HCT116 (cell line): ENCODE measurements around the gene GLRA2. TPM values are rescaled to one million over a fixed set of nuclear protein-coding genes. Genes with fewer than 3 reads are reported as not detected.

Experiments used
- ATAC-seq: fragments of 200-7000 bp; cut with Tn5 transposase; 2 replicates; pipeline ENCODE4 v1.9.1; 2020; ENCODE audit warnings: mild to moderate bottlenecking, moderate library complexity
- BruUV-seq: library from RNA; stranded (reverse); fragments of 400-500 nt; replicated peaks from 2 replicates; lab custom pipeline; 2021; lab: Mats Ljungman, UMichigan
- CTCF ChIA-PET: fragments of 300-600 bp; sonication (Branson Sonifier 250); formaldehyde crosslinking; loops from one replicate; lab custom pipeline; 2021; ENCODE audit warnings: antibody characterized with exemption; lab: Charles Lee
- POLR2A ChIA-PET: fragments of 300-600, 350-600 bp; sonication (Branson Sonifier 250); formaldehyde crosslinking; loops from one replicate; lab custom pipeline; 2021; ENCODE audit warnings: antibody characterized with exemption; lab: Charles Lee
- RAD21 ChIA-PET, 2 experiments: fragments of 300-600 bp; sonication (Branson Sonifier 250); formaldehyde crosslinking; loops; one replicate each; lab custom pipeline; 2023; ENCODE audit warnings: low total read pairs in 2 of 2; ENCODE audit not compliant: uncharacterized antibody in 2 of 2, unreplicated experiment in 2 of 2, low non-redundant PET in 1 of 2; lab: Charles Lee
- DNase-seq: peaks from one replicate; pipeline ENCODE4 v3.0.0-alpha.2; 2010; ENCODE audit warnings: low read depth, low spot score
- H2AFZ ChIP-seq: fragments of 200-600 bp; shearing (Covaris generic), sonication (generic); 2 replicates; pipeline ENCODE4 v1.6.1; 2017; ENCODE audit warnings: low read depth, mixed run types, mixed read lengths, antibody characterized with exemption, low read length; ENCODE audit not compliant: poor library complexity, severe bottlenecking
- H3K27ac ChIP-seq: 2 replicates; pipeline ENCODE4 v1.5.1; 2012; ENCODE audit warnings: low read depth, low read length
- H3K27me3 ChIP-seq: fragments of 200-600 bp; sonication (generic); 2 replicates; pipeline ENCODE4 v1.6.1; 2016; ENCODE audit warnings: mixed run types, low read length, mixed read lengths; ENCODE audit not compliant: insufficient read depth
- H3K36me3 ChIP-seq, 2 experiments: fragments of 200-500 bp in 1 of 2; fragments of 200-600 bp in 1 of 2; sonication (Bioruptor generic) in 1 of 2; sonication (generic) in 1 of 2; 2 replicates each; pipeline versions ENCODE4 v1.5.1 to v1.6.1; 2014 to 2016; ENCODE audit warnings: low read length in 2 of 2, inconsistent platforms in 1 of 2, mixed read lengths in 1 of 2, mixed run types in 1 of 2; ENCODE audit not compliant: insufficient read depth in 2 of 2, control insufficient read depth in 1 of 2
- H3K4me1 ChIP-seq, 2 experiments: fragments of 200-600 bp in 1 of 2; sonication (generic) in 1 of 2; 2 replicates each; pipeline versions ENCODE4 v1.5.1 to v1.6.1; 2012 to 2017; ENCODE audit warnings: low read length in 2 of 2, inconsistent platforms in 1 of 2, mild to moderate bottlenecking in 1 of 2, mixed read lengths in 1 of 2, mixed run types in 1 of 2, moderate library complexity in 1 of 2; ENCODE audit not compliant: insufficient read depth in 2 of 2, control insufficient read depth in 1 of 2
- H3K4me2 ChIP-seq: fragments of 200-600 bp; sonication (generic); 2 replicates; pipeline ENCODE4 v1.6.1; 2017; ENCODE audit warnings: mixed run types, low read length, mixed read lengths
- H3K4me3 ChIP-seq, 2 experiments: fragments of 200-600 bp in 1 of 2; sonication (generic) in 1 of 2; replicated peaks in 1 of 2; 2 replicates each; pipeline ENCODE4 v1.5.1; 2011 to 2016; ENCODE audit warnings: low read length in 2 of 2, control low read depth in 1 of 2, low read depth in 1 of 2, mild to moderate bottlenecking in 1 of 2, mixed read lengths in 1 of 2, mixed run types in 1 of 2
- H3K79me2 ChIP-seq: fragments of 200-600 bp; sonication (generic); 2 replicates; pipeline ENCODE4 v1.6.1; 2017; ENCODE audit warnings: mild to moderate bottlenecking, mixed run types, low read length, moderate library complexity, mixed read lengths; ENCODE audit not compliant: insufficient read depth
- H3K9ac ChIP-seq: fragments of 200-600 bp; sonication (generic); 2 replicates; pipeline ENCODE4 v1.6.1; 2016; ENCODE audit warnings: low read length, mixed read lengths
- H3K9me2 ChIP-seq: fragments of 200-600 bp; sonication (generic), shearing (Covaris generic); 2 replicates; pipeline ENCODE4 v1.6.1; 2017; ENCODE audit warnings: mixed run types, mild to moderate bottlenecking, moderate library complexity; ENCODE audit not compliant: insufficient read depth
- H3K9me3 ChIP-seq, 2 experiments: fragments of 200-500 bp in 1 of 2; fragments of 200-600 bp in 1 of 2; sonication (Bioruptor generic) in 1 of 2; sonication (generic) in 1 of 2; 2 replicates each; pipeline ENCODE4 v1.6.1; 2014 to 2017; ENCODE audit warnings: low read length in 2 of 2, mixed read lengths in 2 of 2, inconsistent platforms in 1 of 2, low read depth in 1 of 2, mild to moderate bottlenecking in 1 of 2, mixed run types in 1 of 2, moderate library complexity in 1 of 2; ENCODE audit not compliant: control insufficient read depth in 1 of 2, insufficient read depth in 1 of 2
- H4K20me1 ChIP-seq: fragments of 200-600 bp; sonication (generic), shearing (Covaris generic); 2 replicates; pipeline ENCODE4 v1.6.1; 2017; ENCODE audit warnings: mixed run types, mild to moderate bottlenecking, moderate library complexity; ENCODE audit not compliant: insufficient read depth
- CBX3 ChIP-seq: IDR thresholded peaks from 2 replicates; pipeline ENCODE4 v1.6.1; 2012; ENCODE audit warnings: low read depth
- FOSL1 ChIP-seq: IDR thresholded peaks from 2 replicates; pipeline ENCODE4 v1.6.1; 2012; ENCODE audit warnings: low read depth
- POLR2A ChIP-seq: IDR thresholded peaks from 2 replicates; pipeline ENCODE4 v1.7.0; 2011; ENCODE audit warnings: borderline replicate concordance; ENCODE audit not compliant: insufficient read depth, insufficient read length; ENCODE audit errors: extremely low read depth
- POLR2AphosphoS5 ChIP-seq: IDR thresholded peaks from 2 replicates; pipeline ENCODE4 v1.6.1; 2011; ENCODE audit warnings: mild to moderate bottlenecking, low read depth, low read length, moderate library complexity
- RAD21 ChIP-seq: IDR thresholded peaks from 2 replicates; pipeline ENCODE4 v1.6.1; 2012; ENCODE audit warnings: low read depth, mild to moderate bottlenecking
- SRF ChIP-seq: IDR thresholded peaks from 2 replicates; pipeline ENCODE4 v1.6.1; 2012; ENCODE audit warnings: low read depth
- ZFX ChIP-seq: fragments of 450-650 bp; IDR thresholded peaks from 2 replicates; pipeline ENCODE4 v1.6.1; 2017
- ZNF274 ChIP-seq: fragments of 200-500 bp; sonication (Bioruptor generic); IDR thresholded peaks from 2 replicates; pipeline ENCODE4 v1.6.1; 2014; ENCODE audit warnings: mild to moderate bottlenecking, low read depth, low read length, inconsistent platforms
- intact Hi-C: fragments of 100-400 bp; cut with micrococcal nuclease; formaldehyde crosslinking; loops from 2 replicates; pipeline ENCODE4 v1.10.0; 2022
- total RNA-seq: library from RNA; stranded (reverse); gene quantifications from one replicate; pipeline ENCODE4 v1.2.1, GENCODE V29; 2021; ENCODE audit not compliant: unreplicated experiment
- TF ChIP-seq, protein P1 (sequence below): IDR thresholded peaks from 2 replicates; pipeline ENCODE4 v1.6.1; 2012; ENCODE audit warnings: low read depth
- TF ChIP-seq, protein P2 (sequence below): IDR thresholded peaks from 2 replicates; pipeline ENCODE4 v1.6.1; 2012

GLRA2 gene
- total RNA-seq, 1 experiment from 2014 or later = not detected

DNA sequence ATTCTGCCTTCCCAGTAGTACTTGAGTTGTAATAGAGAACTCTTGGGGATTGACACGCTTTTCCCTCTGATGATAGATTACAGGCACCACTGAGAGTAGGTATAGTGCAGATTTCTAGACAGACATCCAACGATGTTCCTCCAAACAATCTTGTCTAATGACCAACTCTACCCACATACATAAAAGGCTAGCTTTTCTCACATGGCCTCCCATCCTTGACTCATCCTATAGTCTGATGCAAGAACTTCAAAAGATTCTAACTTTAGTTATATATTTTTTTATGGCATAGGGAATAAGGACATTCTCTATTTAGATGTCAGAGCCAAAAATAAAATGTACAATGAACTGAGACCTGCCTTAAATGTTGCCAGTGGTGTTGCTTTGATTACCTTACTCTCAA, 60.9 kb downstream of the GLRA2 start:
- CTCF ChIA-PET = no interaction called here
- no peak for DNase-seq
- H3K36me3 ChIP-seq = no peaks in the 10 kb centered on the region
- no peaks in the 10 kb centered on the region for H4K20me1 ChIP-seq
- no peak overlapping the region for H3K4me3 ChIP-seq
- no peak overlapping the region for H3K9ac ChIP-seq
- no peak overlapping the region for H3K4me2 ChIP-seq
- H3K27me3 ChIP-seq = no peaks in the 10 kb centered on the region
- TF ChIP-seq, protein P1, sequence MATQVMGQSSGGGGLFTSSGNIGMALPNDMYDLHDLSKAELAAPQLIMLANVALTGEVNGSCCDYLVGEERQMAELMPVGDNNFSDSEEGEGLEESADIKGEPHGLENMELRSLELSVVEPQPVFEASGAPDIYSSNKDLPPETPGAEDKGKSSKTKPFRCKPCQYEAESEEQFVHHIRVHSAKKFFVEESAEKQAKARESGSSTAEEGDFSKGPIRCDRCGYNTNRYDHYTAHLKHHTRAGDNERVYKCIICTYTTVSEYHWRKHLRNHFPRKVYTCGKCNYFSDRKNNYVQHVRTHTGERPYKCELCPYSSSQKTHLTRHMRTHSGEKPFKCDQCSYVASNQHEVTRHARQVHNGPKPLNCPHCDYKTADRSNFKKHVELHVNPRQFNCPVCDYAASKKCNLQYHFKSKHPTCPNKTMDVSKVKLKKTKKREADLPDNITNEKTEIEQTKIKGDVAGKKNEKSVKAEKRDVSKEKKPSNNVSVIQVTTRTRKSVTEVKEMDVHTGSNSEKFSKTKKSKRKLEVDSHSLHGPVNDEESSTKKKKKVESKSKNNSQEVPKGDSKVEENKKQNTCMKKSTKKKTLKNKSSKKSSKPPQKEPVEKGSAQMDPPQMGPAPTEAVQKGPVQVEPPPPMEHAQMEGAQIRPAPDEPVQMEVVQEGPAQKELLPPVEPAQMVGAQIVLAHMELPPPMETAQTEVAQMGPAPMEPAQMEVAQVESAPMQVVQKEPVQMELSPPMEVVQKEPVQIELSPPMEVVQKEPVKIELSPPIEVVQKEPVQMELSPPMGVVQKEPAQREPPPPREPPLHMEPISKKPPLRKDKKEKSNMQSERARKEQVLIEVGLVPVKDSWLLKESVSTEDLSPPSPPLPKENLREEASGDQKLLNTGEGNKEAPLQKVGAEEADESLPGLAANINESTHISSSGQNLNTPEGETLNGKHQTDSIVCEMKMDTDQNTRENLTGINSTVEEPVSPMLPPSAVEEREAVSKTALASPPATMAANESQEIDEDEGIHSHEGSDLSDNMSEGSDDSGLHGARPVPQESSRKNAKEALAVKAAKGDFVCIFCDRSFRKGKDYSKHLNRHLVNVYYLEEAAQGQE = no peak
- TF ChIP-seq POLR2AphosphoS5 (no peak), FOSL1 (no peak), ZFX (no peak)
- no peaks in the 10 kb centered on the region for H3K79me2 ChIP-seq
- H3K9me2 ChIP-seq = no peaks in the 10 kb centered on the region
- no TSS peak for BruUV-seq
- POLR2A ChIA-PET = no interaction called here
- no peak overlapping the region for H3K27ac ChIP-seq
- RAD21 ChIA-PET = no interaction called here
- no peak overlapping the region for H2AFZ ChIP-seq
- H3K4me1 ChIP-seq = no peaks in the 10 kb centered on the region
- no peak for ATAC-seq
- H3K9me3 ChIP-seq = no peaks in the 10 kb centered on the region
- intact Hi-C loops = no loop called here

DNA sequence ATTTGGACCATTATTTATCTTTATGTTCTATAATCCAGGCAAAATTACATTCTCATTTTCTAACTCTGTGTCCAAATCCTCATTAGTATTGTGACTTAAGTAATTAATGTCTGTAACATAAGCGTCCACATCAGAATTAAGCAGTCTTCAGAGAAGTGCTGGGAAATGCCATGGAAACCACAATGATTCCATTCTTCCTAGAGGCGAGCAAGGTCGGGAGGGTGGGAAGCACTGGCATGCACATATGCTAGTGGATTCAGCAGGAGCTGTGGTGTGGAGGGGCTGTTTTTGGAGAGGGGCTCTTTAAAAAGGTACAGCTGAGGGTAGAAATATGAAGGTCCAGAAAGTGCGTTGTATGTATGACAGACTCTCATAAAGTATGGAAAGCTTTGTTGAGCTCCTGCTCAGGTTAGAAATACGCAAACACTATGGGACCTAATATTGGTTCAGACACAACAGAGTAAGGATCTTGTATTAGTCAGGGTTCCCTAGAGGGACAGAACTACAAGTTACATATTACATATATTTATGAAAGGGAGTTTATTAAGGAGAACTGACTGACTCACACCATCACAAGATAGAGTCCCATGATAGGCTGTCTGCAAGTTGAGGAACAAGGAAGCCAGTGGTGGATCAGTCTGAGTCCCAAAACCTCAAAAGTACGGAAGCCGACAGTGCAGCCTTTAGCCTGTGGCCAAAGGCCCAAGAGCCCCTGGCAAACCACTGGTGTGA, 61.5 kb downstream of the GLRA2 start:
- BruUV-seq = no TSS peak
- TF ChIP-seq POLR2A = no peak
- TF ChIP-seq, protein P2, sequence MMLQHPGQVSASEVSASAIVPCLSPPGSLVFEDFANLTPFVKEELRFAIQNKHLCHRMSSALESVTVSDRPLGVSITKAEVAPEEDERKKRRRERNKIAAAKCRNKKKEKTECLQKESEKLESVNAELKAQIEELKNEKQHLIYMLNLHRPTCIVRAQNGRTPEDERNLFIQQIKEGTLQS = no peak
- no peak for TF ChIP-seq CBX3
- TF ChIP-seq RAD21 = no peak
- TF ChIP-seq ZNF274 = no peak
- TF ChIP-seq FOSL1 = no peak
- TF ChIP-seq SRF = no peak
- intact Hi-C loops = no loop called here

More for the DNA sequence above, 61.5 kb downstream of the GLRA2 start:
- H3K36me3 ChIP-seq = no peaks in the 10 kb centered on the region
- no peak overlapping the region for H3K9ac ChIP-seq
- no peak overlapping the region for H3K4me3 ChIP-seq
- H2AFZ ChIP-seq = no peak overlapping the region
- ChIA-PET CTCF (no interaction called here), RAD21 (no interaction called here), POLR2A (no interaction called here)
- no peaks in the 10 kb centered on the region for H3K79me2 ChIP-seq
- H3K9me3 ChIP-seq = no peaks in the 10 kb centered on the region
- H3K9me2 ChIP-seq = no peaks in the 10 kb centered on the region
- no peak for DNase-seq
- no peak for ATAC-seq
- no peaks in the 10 kb centered on the region for H4K20me1 ChIP-seq
- H3K4me1 ChIP-seq = no peaks in the 10 kb centered on the region
- no peaks in the 10 kb centered on the region for H3K27me3 ChIP-seq
- H3K27ac ChIP-seq = no peak overlapping the region
- no peak overlapping the region for H3K4me2 ChIP-seq
